ENCODE data around the gene OR10G2. TPM values are rescaled to one million over a fixed set of nuclear protein-coding genes. Genes with fewer than 3 reads are reported as not detected.
"Not testable (repeated sequence)": the region's sequence is repeated elsewhere in the genome, so short reads cannot be mapped to it uniquely, and the experiment has no call there.

OR10G2 gene
- total RNA-seq, 1 donor from 2014 or later: not detected

- Mint-ChIP-seq H3K4me3 (no peak overlapping the region), H3K36me3 (ENCODE audit: low read depth) (no peaks in the 10 kb centered on the region), H3K27ac (no peak overlapping the region), H3K4me1 (no peaks in the 10 kb centered on the region), H3K27me3 (peaks cover 9% of the 10 kb centered on the region), H3K9me3 (no peaks in the 10 kb centered on the region)
- no peak for DNase-seq
- intact Hi-C loops (cut with micrococcal nuclease): no loop called here
Observed at GRCh38 chr14:21631084-21631483, 3.7 kb downstream of the OR10G2 start.

- H3K9me3 Mint-ChIP-seq; DNase-seq; intact Hi-C loops (cut with micrococcal nuclease); H3K4me1 Mint-ChIP-seq; H3K27ac Mint-ChIP-seq; H3K4me3 Mint-ChIP-seq; H3K36me3 Mint-ChIP-seq (ENCODE audit: low read depth); H3K27me3 Mint-ChIP-seq: not testable (repeated sequence)
Observed at GRCh38 chr14:21630503-21630902, 4.2 kb downstream of the OR10G2 start.

DNA sequence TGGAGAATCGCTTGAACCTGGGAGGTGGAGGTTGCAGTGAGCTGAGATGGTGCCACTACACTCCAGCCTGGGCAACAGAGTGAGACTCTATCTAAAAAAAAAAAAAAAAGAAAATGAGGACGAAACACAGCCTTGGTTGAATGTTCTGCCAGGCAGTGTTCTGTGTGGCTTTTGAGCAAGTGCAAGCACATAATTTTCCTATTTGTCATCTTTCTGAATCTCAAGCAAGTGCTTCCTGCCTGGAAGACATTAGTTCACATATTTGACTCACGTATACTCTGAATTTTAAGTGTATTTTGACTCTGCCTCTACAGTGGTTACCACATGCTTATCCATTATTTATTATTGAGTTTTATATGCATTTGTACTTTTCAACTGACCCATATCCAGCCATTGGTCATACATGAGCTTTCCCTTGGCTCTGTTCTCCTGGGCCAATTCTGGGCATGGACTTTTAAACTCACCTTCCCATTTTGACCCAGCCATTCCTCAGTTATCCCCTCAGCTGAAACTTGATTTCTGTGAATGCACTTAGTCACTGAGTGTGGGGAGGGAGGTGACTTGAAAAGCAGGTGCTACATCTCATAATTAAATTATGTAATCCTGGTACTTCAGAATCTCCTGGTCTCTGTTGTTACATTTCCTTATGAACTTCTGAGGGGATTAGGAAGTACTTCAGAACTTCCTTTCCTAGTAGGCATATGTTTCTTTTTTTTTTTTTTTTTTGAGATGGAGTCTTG lies 8.1 kb downstream of the OR10G2 start:
- Mint-ChIP-seq H3K27me3 (peaks cover 12% of the 10 kb centered on the region), H3K27ac (no peak overlapping the region), H3K4me1 (no peaks in the 10 kb centered on the region), H3K4me3 (no peak overlapping the region), H3K9me3 (no peaks in the 10 kb centered on the region), H3K36me3 (ENCODE audit: low read depth) (no peaks in the 10 kb centered on the region)
- intact Hi-C loops (cut with micrococcal nuclease): no loop called here
- DNase-seq: no peak

- H3K36me3 Mint-ChIP-seq (ENCODE audit: low read depth): no peaks in the 10 kb centered on the region
- intact Hi-C loops (cut with micrococcal nuclease): no loop called here
- no peak for DNase-seq
- no peaks in the 10 kb centered on the region for H3K4me1 Mint-ChIP-seq
- no peak overlapping the region for H3K4me3 Mint-ChIP-seq
- peaks cover 10% of the 10 kb centered on the region for H3K27me3 Mint-ChIP-seq
- no peaks in the 10 kb centered on the region for H3K9me3 Mint-ChIP-seq
- no peak overlapping the region for H3K27ac Mint-ChIP-seq
Observed at GRCh38 chr14:21617614-21618013, 17.1 kb downstream of the OR10G2 start.

DNA sequence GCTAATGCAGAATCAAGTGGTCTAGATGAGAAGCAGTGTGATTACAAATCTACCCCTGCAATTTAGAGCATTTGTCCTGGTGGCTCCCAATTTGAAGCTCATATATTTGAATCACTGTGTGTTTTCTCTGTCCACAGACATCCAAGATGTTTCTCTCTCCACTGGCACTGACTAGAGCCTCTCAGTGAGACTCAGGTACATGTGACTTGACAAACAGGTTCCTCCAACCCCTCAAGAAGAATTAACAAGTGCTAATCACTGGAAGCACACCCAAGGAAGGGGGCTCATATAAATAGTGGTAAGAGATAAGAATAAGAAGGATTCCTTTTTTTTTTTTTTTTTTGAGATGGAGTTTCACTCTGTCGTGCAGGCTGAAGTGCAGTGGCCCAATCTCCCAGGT lies 20.5 kb downstream of the OR10G2 start:
- intact Hi-C loops (cut with micrococcal nuclease): no loop called here
- H3K4me3 Mint-ChIP-seq: no peak overlapping the region
- peaks cover under 1% of the 10 kb centered on the region for H3K27me3 Mint-ChIP-seq
- no peaks in the 10 kb centered on the region for H3K4me1 Mint-ChIP-seq
- no peak overlapping the region for H3K27ac Mint-ChIP-seq
- no peaks in the 10 kb centered on the region for H3K9me3 Mint-ChIP-seq
- H3K36me3 Mint-ChIP-seq (ENCODE audit: low read depth): no peaks in the 10 kb centered on the region
- no peak for DNase-seq

- H3K4me3 Mint-ChIP-seq: no peak overlapping the region
- H3K4me1 Mint-ChIP-seq: no peaks in the 10 kb centered on the region
- intact Hi-C loops (cut with micrococcal nuclease): no loop called here
- no peak for DNase-seq
- H3K36me3 Mint-ChIP-seq (ENCODE audit: low read depth): no peaks in the 10 kb centered on the region
- H3K27ac Mint-ChIP-seq: no peak overlapping the region
- H3K9me3 Mint-ChIP-seq: no peaks in the 10 kb centered on the region
- peaks cover 7% of the 10 kb centered on the region for H3K27me3 Mint-ChIP-seq
Observed at GRCh38 chr14:21612324-21612723, 22.4 kb downstream of the OR10G2 start.

DNA sequence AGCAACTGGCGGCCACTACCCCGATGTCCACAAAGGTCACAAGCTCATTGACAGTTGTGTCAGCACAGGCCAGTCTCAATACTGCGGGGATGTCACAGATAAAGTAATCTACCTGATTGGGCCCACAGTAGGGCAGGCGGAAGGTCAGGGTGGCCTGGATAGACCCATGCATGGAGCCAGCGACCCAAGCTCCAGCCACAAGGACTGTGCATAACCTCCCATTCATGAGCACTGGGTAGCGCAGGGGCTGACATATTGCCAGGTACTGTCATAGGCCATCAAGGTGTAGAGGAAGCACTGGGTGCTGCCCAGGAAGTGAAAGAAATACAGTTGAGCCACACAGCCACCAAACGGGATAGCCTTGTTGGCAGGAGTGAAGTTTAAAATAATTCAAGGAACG lies 32.6 kb downstream of the OR10G2 start:
- H3K36me3 Mint-ChIP-seq (ENCODE audit: low read depth); H3K27me3 Mint-ChIP-seq; DNase-seq: not testable (repeated sequence)

GRCh38 chr14:21589317-21589716 lies 45.4 kb downstream of the OR10G2 start:
- DNase-seq: no peak
- H3K9me3 Mint-ChIP-seq: peaks cover 9% of the 10 kb centered on the region
- H3K27ac Mint-ChIP-seq: no peak overlapping the region
- intact Hi-C loops (cut with micrococcal nuclease): no loop called here
- H3K4me1 Mint-ChIP-seq: no peaks in the 10 kb centered on the region
- no peaks in the 10 kb centered on the region for H3K36me3 Mint-ChIP-seq (ENCODE audit: low read depth)
- H3K4me3 Mint-ChIP-seq: no peak overlapping the region
- peaks cover 5% of the 10 kb centered on the region for H3K27me3 Mint-ChIP-seq

More for the DNA sequence above, 32.6 kb downstream of the OR10G2 start:
- intact Hi-C loops (cut with micrococcal nuclease); H3K9me3 Mint-ChIP-seq; H3K27ac Mint-ChIP-seq; H3K4me1 Mint-ChIP-seq; H3K4me3 Mint-ChIP-seq: not testable (repeated sequence)

Other genes with a start within 250 kb of the OR10G2 start
- gene CHD8, start 178.8 kb downstream of the OR10G2 start, total RNA-seq: 104 and 115 TPM in 2 replicates
- 26.5 and 30.1 TPM in 2 replicates for gene RAB2B, start 158.0 kb downstream of the OR10G2 start, total RNA-seq
- 75.9 and 82.8 TPM in 2 replicates for gene TOX4, start 157.7 kb downstream of the OR10G2 start, total RNA-seq
- 72.9 and 81.7 TPM in 2 replicates for gene METTL3, start 123.6 kb downstream of the OR10G2 start, total RNA-seq
- gene SALL2, start 108.6 kb downstream of the OR10G2 start, total RNA-seq: 1.6 and 1.7 TPM in 2 replicates
- gene OR10G3, start 54.9 kb downstream of the OR10G2 start, total RNA-seq: not detected in 2 replicates
- not detected in 2 replicates for gene OR4E2, start 18.9 kb upstream of the OR10G2 start, total RNA-seq
- gene OR4E1, start 38.9 kb upstream of the OR10G2 start, total RNA-seq: not detected in 2 replicates